ENCODE results near the gene ALOX12B.
A peak's percentile ranks its signal among the peaks of the same experiment; 100 is the strongest.
"Not testable (repeated sequence)": the region's sequence is repeated elsewhere in the genome, so short reads cannot be mapped to it uniquely, and the experiment has no call there.

ALOX12B gene

DNA sequence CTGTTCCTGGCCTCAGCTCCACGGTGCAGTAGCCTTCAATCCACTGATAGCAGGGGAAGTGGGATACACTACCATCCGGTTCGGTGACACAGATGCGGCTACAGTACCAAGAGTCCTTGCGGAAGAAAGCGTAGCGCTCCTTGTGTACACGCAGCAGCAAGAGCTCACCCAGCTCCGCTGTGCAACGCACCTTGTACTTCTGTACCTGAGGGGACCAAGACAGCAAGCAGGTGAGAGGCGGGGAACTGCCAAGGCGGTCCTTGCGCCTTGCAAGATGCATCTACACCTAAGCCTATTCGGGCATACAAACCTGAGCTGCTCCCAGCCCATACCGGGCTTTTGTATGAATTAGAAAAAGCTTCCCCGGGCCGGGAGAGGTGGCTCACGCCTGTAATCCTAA, 29.3 kb upstream of the ALOX12B start:
- H3K27ac ChIP-seq: no peak overlapping the region
- TF ChIP-seq, protein P1, sequence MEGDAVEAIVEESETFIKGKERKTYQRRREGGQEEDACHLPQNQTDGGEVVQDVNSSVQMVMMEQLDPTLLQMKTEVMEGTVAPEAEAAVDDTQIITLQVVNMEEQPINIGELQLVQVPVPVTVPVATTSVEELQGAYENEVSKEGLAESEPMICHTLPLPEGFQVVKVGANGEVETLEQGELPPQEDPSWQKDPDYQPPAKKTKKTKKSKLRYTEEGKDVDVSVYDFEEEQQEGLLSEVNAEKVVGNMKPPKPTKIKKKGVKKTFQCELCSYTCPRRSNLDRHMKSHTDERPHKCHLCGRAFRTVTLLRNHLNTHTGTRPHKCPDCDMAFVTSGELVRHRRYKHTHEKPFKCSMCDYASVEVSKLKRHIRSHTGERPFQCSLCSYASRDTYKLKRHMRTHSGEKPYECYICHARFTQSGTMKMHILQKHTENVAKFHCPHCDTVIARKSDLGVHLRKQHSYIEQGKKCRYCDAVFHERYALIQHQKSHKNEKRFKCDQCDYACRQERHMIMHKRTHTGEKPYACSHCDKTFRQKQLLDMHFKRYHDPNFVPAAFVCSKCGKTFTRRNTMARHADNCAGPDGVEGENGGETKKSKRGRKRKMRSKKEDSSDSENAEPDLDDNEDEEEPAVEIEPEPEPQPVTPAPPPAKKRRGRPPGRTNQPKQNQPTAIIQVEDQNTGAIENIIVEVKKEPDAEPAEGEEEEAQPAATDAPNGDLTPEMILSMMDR (conservative IDR thresholded peaks at IDR 0.05): no peak
- TF ChIP-seq ZFX (IDR thresholded peaks at IDR 0.05): no peak

GRCh38 chr17:8110907-8111306, 23.4 kb upstream of the ALOX12B start:
- no peak overlapping the region for H3K27ac ChIP-seq

GRCh38 chr17:8110456-8110804, 22.9 kb upstream of the ALOX12B start:
- H3K27ac ChIP-seq: no peak overlapping the region
- TF ChIP-seq, protein P1 (conservative IDR thresholded peaks at IDR 0.05): peak; percentile 58
- no peak for TF ChIP-seq ZFX (IDR thresholded peaks at IDR 0.05)

More at GRCh38 chr17:8110907-8111306, 23.4 kb upstream of the ALOX12B start:
- TF ChIP-seq, protein P1 (conservative IDR thresholded peaks at IDR 0.05): no peak
- no peak for TF ChIP-seq ZFX (IDR thresholded peaks at IDR 0.05)

DNA sequence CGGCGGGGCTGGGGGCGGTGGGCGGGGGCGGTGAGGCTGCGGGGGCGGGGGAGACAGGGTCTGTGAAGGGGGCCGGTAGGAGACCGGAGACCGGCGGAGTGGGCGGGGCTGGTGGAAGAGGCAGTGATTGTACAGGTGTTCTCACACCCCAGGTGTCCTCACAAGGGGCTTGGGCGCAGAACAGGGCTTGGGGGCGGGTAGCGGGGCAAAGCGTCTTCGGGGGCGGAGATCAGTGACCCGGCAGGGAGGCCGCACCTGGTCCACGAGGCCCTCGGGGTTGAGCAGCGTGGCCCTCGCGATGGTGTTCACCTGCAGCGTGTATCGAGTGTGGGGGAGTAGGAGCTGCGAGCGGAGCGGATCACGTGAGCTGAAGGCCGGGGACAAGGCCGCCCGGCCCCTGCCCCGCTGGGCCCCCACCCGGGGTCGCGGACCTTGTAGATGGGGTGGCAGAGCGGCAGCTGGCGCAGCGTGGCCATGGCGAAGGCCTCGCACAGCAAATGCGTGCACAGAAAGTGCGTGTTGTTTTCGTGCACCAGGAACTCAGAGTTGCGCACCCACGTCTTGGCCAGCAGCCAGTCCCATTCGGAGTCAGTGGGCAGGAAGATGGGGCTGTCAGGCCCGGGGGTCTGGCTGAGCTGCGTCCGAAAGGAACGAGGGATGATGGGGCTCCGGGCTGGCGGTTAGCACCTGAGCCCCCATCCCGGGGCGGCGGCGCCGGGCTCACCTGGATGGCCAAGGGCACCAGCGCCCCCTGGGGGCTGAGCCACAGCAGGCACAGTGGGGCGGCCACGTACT, 22.3 kb upstream of the ALOX12B start:
- H3K27ac ChIP-seq: no peak overlapping the region
- no peak for TF ChIP-seq ZFX (IDR thresholded peaks at IDR 0.05)
- TF ChIP-seq, protein P1 (conservative IDR thresholded peaks at IDR 0.05): peak; percentile 83

GRCh38 chr17:8108972-8109660, 21.6 kb upstream of the ALOX12B start:
- TF ChIP-seq, protein P1 (conservative IDR thresholded peaks at IDR 0.05): no peak
- no peak for TF ChIP-seq ZFX (IDR thresholded peaks at IDR 0.05)
- H3K27ac ChIP-seq: no peak overlapping the region

- H3K27ac ChIP-seq: not testable (repeated sequence)
Measured at GRCh38 chr17:8106980-8107379, 19.5 kb upstream of the ALOX12B start.

GRCh38 chr17:8105957-8106398, 18.5 kb upstream of the ALOX12B start:
- 0 out of 2 replicates have a peak overlapping the region, but pooled peaks have one; percentile 5 for H3K27ac ChIP-seq

More at GRCh38 chr17:8105957-8106398, 18.5 kb upstream of the ALOX12B start:
- TF ChIP-seq ZFX (IDR thresholded peaks at IDR 0.05): no peak
- TF ChIP-seq, protein P1 (conservative IDR thresholded peaks at IDR 0.05): no peak

All from C4-2B (cell line).